ENCODE data around the gene PERCC1.

DNA sequence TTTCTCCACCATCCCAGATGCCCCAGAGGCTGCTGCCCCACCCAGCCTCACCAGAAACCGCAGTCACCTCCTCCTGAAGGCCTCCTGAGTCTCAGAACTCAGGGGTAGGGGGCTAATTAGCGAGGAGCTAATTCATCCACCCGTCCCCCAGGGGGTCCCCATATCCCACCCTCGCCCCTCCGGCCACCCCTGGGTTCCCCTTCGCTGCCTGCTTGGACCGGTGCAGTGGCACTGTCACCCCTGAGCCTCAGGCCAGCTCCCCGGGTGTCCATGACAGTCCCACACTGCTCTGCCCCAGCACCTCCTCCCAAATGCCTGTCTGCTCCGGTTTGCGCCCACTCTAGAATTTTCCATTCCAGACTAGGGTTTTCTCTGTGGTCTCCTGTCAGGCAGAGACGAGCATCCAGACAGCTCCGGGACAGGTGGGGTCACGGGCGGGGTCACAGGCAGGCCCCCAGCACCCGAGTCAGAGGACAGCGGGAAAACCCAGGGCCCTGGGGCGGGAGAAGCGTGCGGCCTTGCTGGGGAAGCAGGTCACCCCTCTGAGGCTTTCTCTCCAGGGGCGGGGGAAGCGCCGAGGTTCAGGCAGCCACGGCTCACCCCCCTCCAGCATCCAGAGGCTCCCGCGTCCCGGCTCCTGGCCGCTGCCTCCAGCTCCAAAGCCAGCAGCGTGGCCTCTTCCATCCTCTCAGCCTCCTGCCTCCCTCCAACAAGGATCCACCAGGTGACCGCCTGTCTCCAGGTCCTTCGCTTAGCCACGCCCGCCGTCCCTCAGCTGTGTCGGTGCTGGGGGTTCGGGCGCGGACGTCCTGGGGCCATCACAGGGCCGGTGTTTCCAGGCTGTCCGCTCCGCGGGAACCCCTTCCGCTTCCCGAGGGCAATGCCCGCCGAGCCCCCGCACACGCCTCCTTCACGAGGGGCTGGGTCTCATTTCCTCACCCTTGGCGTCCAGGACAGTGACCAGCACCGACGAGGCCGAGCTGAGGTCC is 3.1 kb upstream of the PERCC1 start:
- TF ChIP-seq ZNF232 (CRISPR knock-in tag; IDR thresholded peaks at IDR 0.05) (no peak), POLR2AphosphoS5 (IDR thresholded peaks at IDR 0.05; ENCODE audit: control insufficient read depth, insufficient read depth, low read depth, low read length) (no peak), CCAR2 (IDR thresholded peaks at IDR 0.05; ENCODE audit: low read depth, low read length) (no peak), ESRRB (CRISPR knock-in tag; IDR thresholded peaks at IDR 0.05; ENCODE audit: borderline replicate concordance) (no peak), CHD2 (IDR thresholded peaks at IDR 0.05; ENCODE audit: low read depth, low read length) (no peak), YY1 (IDR thresholded peaks at IDR 0.05; ENCODE audit: borderline replicate concordance in 1 of 3, control insufficient read depth in 1 of 3, extremely low read depth in 1 of 3, insufficient read depth in 3 of 3, insufficient read length in 1 of 3, insufficient replicate concordance in 2 of 3, low read depth in 1 of 3, low read length in 2 of 3) (no peak), CEBPB (tag; IDR thresholded peaks at IDR 0.05) (no peak), TEAD1 (CRISPR knock-in tag; IDR thresholded peaks at IDR 0.05) (no peak), CAMTA2 (CRISPR knock-in tag; conservative IDR thresholded peaks at IDR 0.05) (no peak), HIVEP1 (CRISPR knock-in tag; IDR thresholded peaks at IDR 0.05) (no peak)
- TF ChIP-seq, protein P1, sequence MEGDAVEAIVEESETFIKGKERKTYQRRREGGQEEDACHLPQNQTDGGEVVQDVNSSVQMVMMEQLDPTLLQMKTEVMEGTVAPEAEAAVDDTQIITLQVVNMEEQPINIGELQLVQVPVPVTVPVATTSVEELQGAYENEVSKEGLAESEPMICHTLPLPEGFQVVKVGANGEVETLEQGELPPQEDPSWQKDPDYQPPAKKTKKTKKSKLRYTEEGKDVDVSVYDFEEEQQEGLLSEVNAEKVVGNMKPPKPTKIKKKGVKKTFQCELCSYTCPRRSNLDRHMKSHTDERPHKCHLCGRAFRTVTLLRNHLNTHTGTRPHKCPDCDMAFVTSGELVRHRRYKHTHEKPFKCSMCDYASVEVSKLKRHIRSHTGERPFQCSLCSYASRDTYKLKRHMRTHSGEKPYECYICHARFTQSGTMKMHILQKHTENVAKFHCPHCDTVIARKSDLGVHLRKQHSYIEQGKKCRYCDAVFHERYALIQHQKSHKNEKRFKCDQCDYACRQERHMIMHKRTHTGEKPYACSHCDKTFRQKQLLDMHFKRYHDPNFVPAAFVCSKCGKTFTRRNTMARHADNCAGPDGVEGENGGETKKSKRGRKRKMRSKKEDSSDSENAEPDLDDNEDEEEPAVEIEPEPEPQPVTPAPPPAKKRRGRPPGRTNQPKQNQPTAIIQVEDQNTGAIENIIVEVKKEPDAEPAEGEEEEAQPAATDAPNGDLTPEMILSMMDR (IDR thresholded peaks at IDR 0.05 in 2 of 3, conservative IDR thresholded peaks at IDR 0.05 in 1 of 3; ENCODE audit: insufficient read depth in 2 of 3, low read depth in 1 of 3, low read length in 3 of 3), result no peak

Data from K562 (cell line).